Naive thymus-derived CD4-positive, alpha-beta T cell (primary cell): ENCODE measurements around the gene CDK6. TPM values are rescaled to one million over a fixed set of nuclear protein-coding genes. Genes with fewer than 3 reads are reported as not detected.
"Not testable (repeated sequence)": the region's sequence is repeated elsewhere in the genome, so short reads cannot be mapped to it uniquely, and the experiment has no call there.

ENCODE experiments used
- ATAC-seq: fragments of 150-1000 bp; cut with Tn5 transposase; 2 replicates; pipeline ENCODE4 v1.10.0; 2021; ENCODE audit warnings: mild to moderate bottlenecking, moderate library complexity
- CTCF ChIA-PET: fragments of 350-600 bp; sonication (Branson Sonifier 250); formaldehyde crosslinking; loops from one replicate; lab custom pipeline; 2021; ENCODE audit warnings: antibody characterized with exemption; lab: Charles Lee
- POLR2A ChIA-PET: fragments of 350-600 bp; sonication (Branson Sonifier 250); formaldehyde crosslinking; loops from one replicate; lab custom pipeline; 2021; ENCODE audit warnings: antibody characterized with exemption, inconsistent platforms; lab: Charles Lee
- DNase-seq, 9 donors: peaks; one replicate each; pipeline versions ENCODE4 v3.0.0 to v3.0.0-alpha.2; 2020 to 2022; ENCODE audit warnings: mixed read lengths in 1 of 9
- H3K27ac ChIP-seq: one replicate; pipeline ENCODE4 v1.7.0; 2013; ENCODE audit warnings: mild to moderate bottlenecking, low read depth, low read length, moderate library complexity
- H3K27me3 ChIP-seq, 2 donors: one replicate each; pipeline ENCODE4 v1.7.0; 2013; ENCODE audit warnings: low read length in 2 of 2, mild to moderate bottlenecking in 2 of 2, moderate library complexity in 2 of 2; ENCODE audit not compliant: control insufficient read depth in 2 of 2, insufficient read depth in 2 of 2
- H3K36me3 ChIP-seq, 3 experiments: 1 replicate in 2 of 3; 2 replicates in 1 of 3; pipeline ENCODE4 v1.7.0; 2013; ENCODE audit warnings: low read length in 3 of 3, mild to moderate bottlenecking in 3 of 3, moderate library complexity in 1 of 3; ENCODE audit not compliant: insufficient read depth in 3 of 3, control insufficient read depth in 2 of 3
- H3K4me1 ChIP-seq, 2 donors: one replicate each; pipeline ENCODE4 v1.7.0; 2013; ENCODE audit warnings: low read length in 2 of 2, mild to moderate bottlenecking in 2 of 2, moderate library complexity in 1 of 2; ENCODE audit not compliant: control insufficient read depth in 2 of 2, insufficient read depth in 2 of 2
- H3K4me3 ChIP-seq: 2 replicates; pipeline ENCODE4 v1.7.0; 2013; ENCODE audit warnings: mild to moderate bottlenecking, low read length
- H3K9me3 ChIP-seq, 3 experiments: 1 replicate in 2 of 3; 2 replicates in 1 of 3; pipeline ENCODE4 v1.7.0; 2013; ENCODE audit warnings: low read length in 3 of 3; ENCODE audit not compliant: control insufficient read depth in 2 of 3
- H3K27ac Mint-ChIP-seq, 9 donors: one replicate each; pipeline ENCODE4 v1.8.0; 2020 to 2022; ENCODE audit warnings: mixed read lengths in 9 of 9, mild to moderate bottlenecking in 8 of 9, moderate library complexity in 5 of 9, inconsistent platforms in 2 of 9
- H3K27me3 Mint-ChIP-seq, 5 donors: one replicate each; pipeline ENCODE4 v1.8.0; 2021 to 2022; ENCODE audit warnings: mixed read lengths in 5 of 5, mild to moderate bottlenecking in 1 of 5
- H3K36me3 Mint-ChIP-seq, 5 donors: one replicate each; pipeline ENCODE4 v1.8.0; 2020 to 2022; ENCODE audit warnings: mixed read lengths in 5 of 5, mild to moderate bottlenecking in 3 of 5, inconsistent platforms in 1 of 5
- H3K4me1 Mint-ChIP-seq, 7 donors: one replicate each; pipeline ENCODE4 v1.8.0; 2020 to 2022; ENCODE audit warnings: mixed read lengths in 7 of 7, mild to moderate bottlenecking in 3 of 7, inconsistent platforms in 1 of 7
- H3K4me3 Mint-ChIP-seq, 10 donors: one replicate each; pipeline ENCODE4 v1.8.0; 2020 to 2022; ENCODE audit warnings: mild to moderate bottlenecking in 10 of 10, mixed read lengths in 10 of 10, moderate library complexity in 6 of 10, inconsistent platforms in 2 of 10
- H3K9me3 Mint-ChIP-seq, 11 donors: one replicate each; pipeline ENCODE4 v1.8.0; 2020 to 2022; ENCODE audit warnings: mixed read lengths in 11 of 11, mild to moderate bottlenecking in 4 of 11, inconsistent platforms in 1 of 11, moderate library complexity in 1 of 11
- intact Hi-C, 2 donors: fragments of 100-400 bp; cut with micrococcal nuclease; formaldehyde crosslinking; loops; one replicate each; pipeline ENCODE4 v1.15.1; 2023
- polyA plus RNA-seq, 2 donors: library from polyadenylated mRNA; unstranded; fragments of 300-500 nt; fragmentation: Illumina TruSeq; gene quantifications; one replicate each; pipeline ENCODE4 v1.2.3, GENCODE V29; 2021
- total RNA-seq, 6 experiments: library from RNA in 5 of 6; stranded (reverse) in 5 of 6; gene quantifications; 1 replicate in 5 of 6; 2 replicates in 1 of 6; pipeline ENCODE4 v1.2.3 and lab custom pipeline; 2021 to 2026

CDK6 gene
- total and polyA plus RNA-seq, 7 experiments from 2014 or later: 15.8 to 156 (median 36.8) TPM

DNA sequence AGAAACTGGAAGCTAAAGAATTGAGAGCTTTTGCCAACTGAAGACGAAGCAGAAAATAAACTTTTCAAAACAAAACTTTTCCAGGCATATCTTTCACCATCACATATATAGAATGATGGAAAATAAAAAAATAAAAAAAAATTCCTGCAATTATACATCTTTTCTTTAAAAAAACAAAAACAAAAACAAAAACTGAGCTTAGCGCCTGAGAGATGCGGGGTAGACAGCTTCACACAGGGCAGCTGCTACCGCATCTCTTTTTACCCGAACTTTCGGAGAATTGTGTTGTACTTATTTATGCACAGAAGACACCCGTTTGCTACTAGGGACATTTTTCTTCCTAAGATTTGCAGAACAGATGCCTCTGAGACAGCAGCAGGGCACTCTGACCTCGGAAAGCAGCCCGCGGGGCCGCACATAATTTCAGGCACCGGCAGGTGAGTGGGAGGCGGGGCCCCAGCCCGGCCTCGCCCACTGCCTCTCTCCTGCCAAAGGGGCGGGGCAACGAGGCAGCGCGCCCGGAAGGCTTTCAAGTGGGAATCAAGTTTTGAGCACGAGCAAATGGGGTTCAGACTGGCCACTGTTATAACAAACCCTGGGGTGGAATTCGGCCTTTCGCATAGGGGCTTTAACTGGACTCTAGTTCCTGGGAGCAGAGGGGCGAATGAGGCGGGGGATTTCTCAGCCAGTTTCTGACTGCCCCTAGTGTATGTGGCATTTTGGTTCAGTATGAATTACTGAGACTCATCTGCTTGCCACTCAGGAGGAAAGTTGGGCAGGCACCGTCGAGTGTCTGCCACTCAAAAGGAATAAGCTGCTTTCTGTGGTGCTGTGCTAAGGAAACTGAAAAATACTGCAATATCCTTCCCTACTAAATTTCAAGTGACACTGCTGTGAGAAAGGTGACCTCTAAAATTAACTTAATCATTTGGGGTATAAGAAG, 227.7 kb downstream of the CDK6 start:
- H3K27ac ChIP-seq: no peak overlapping the region
- H3K9me3 ChIP-seq: no peaks in the 10 kb centered on the region
- ATAC-seq: no peak
- H3K36me3 Mint-ChIP-seq: peaks cover 0 to 14% (median 1%) of the 10 kb centered on the region in 5 donors
- no peak overlapping the region for H3K27ac Mint-ChIP-seq
- intact Hi-C loops: no loop called here
- ChIA-PET POLR2A (no interaction called here), CTCF (interaction anchor here (0.9 to 2.0 kb wide), 2 partner anchors 8 to 447 kb away, joined by 3 to 4 read pairs; no protein-coding TSS in a partner anchor)
- DNase-seq: no peak
- no peaks in the 10 kb centered on the region for H3K27me3 ChIP-seq
- H3K9me3 Mint-ChIP-seq: no peaks in the 10 kb centered on the region
- H3K4me3 ChIP-seq: no peak overlapping the region
- peaks cover 0 to 22% (median 8%) of the 10 kb centered on the region in 7 donors for H3K4me1 Mint-ChIP-seq
- H3K36me3 ChIP-seq: peaks cover 0 to 4% (median 0%) of the 10 kb centered on the region in 3 experiments
- no peaks in the 10 kb centered on the region for H3K27me3 Mint-ChIP-seq
- no peaks in the 10 kb centered on the region for H3K4me1 ChIP-seq
- H3K4me3 Mint-ChIP-seq: no peak overlapping the region

DNA sequence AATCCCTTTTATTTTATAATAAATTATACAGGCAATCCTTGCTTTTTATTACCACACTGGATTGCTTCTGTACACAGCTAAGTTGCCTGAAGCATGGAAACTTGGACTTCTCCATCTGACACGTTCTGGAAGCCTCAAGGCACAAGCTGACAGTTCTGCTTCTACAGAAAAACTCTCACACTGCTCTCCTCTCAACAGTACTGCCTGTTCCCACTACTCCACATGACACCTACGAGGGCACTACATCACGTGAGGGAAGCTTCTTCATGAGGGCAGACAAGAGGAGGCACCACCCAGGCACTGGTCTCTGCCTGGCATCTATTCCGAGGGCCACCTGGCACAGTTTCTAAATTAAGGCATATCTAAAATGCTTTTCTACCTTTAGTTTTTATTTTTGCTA, 229.4 kb downstream of the CDK6 start:
- Mint-ChIP-seq H3K27me3 (no peaks in the 10 kb centered on the region), H3K36me3 (peaks cover 0 to 5% (median 0%) of the 10 kb centered on the region in 5 donors), H3K9me3 (no peaks in the 10 kb centered on the region), H3K4me1 (peaks cover 0 to 10% (median 8%) of the 10 kb centered on the region in 7 donors), H3K4me3 (no peak overlapping the region), H3K27ac (peak overlapping the region in 1 of 9 donors; percentile 8)
- Histone ChIP-seq H3K36me3 (no peaks in the 10 kb centered on the region), H3K27me3 (no peaks in the 10 kb centered on the region), H3K27ac (no peak overlapping the region), H3K4me3 (no peak overlapping the region), H3K4me1 (no peaks in the 10 kb centered on the region), H3K9me3 (no peaks in the 10 kb centered on the region)
- ChIA-PET POLR2A (interaction anchor here (0.6 to 0.8 kb wide), 3 partner anchors 82 to 510 kb away, joined by 3 read pairs; no protein-coding TSS in a partner anchor), CTCF (interaction anchor here (1.4 kb wide), 1 partner anchor 16 kb away, joined by 4 read pairs; no protein-coding TSS in a partner anchor)
- DNase-seq (no peak), ATAC-seq (no peak)
- intact Hi-C loops: no loop called here

GRCh38 chr7:92604517-92604916, 231.9 kb downstream of the CDK6 start:
- POLR2A ChIA-PET, ATAC-seq, H3K9me3 ChIP-seq, H3K4me3 Mint-ChIP-seq, CTCF ChIA-PET, intact Hi-C loops, H3K27me3 ChIP-seq, H3K4me1 ChIP-seq, H3K4me1 Mint-ChIP-seq, H3K4me3 ChIP-seq, H3K27ac ChIP-seq, H3K36me3 ChIP-seq, H3K36me3 Mint-ChIP-seq, DNase-seq, H3K9me3 Mint-ChIP-seq, H3K27me3 Mint-ChIP-seq: not testable (repeated sequence)
- peak overlapping the region in 1 of 9 donors; percentile 47 for H3K27ac Mint-ChIP-seq

GRCh38 chr7:92603089-92603445, 233.3 kb downstream of the CDK6 start:
- POLR2A ChIA-PET: interaction anchor here (0.7 kb wide), 1 partner anchor 628 kb away, joined by 3 read pairs; no protein-coding TSS in a partner anchor
- peaks cover 0 to 2% (median 0%) of the 10 kb centered on the region in 7 donors for H3K4me1 Mint-ChIP-seq

DNA sequence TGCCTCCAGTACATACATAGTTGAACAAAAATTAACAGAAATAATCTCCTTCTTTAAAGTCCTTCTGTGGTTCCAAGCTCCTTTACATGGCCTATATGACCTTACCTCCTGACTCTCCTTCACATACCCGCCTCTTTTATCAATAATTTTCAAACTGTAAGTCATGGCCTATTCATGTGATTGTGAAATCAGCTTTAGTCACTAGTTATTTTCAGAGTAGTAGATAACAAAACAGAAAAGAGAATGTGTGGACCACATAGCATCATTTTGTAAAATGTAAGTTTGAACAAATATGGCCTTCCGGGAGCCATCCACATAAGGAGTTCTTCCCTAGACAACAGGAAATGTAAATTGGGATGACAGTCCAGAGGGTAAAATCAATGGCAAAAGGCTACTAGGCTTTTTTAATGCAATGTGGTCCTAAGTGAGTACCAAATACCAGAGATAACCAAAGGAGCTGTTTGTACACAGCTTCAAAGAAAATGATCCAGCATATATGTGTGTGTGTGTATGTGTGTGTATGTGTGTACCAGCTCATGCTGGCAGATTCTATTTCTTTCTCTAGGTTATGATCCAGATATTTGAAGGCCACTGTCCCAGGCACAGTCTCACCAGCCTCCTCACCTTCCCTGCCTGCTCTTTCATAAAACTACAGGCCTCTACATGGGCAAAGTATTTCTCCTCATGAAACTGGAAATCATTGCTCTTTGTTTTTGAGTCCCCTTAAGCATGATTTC, 233.9 kb downstream of the CDK6 start:
- CTCF ChIA-PET: interaction anchor here (1.1 kb wide), 1 partner anchor 9 kb away, joined by 4 read pairs; no protein-coding TSS in a partner anchor
- H3K9me3 ChIP-seq: no peaks in the 10 kb centered on the region
- no peak overlapping the region for H3K27ac ChIP-seq
- no peaks in the 10 kb centered on the region for H3K4me1 ChIP-seq
- Mint-ChIP-seq H3K36me3 (peaks cover 0 to 5% (median 0%) of the 10 kb centered on the region in 5 donors), H3K4me1 (peaks cover 0 to 2% (median 0%) of the 10 kb centered on the region in 7 donors), H3K9me3 (no peaks in the 10 kb centered on the region), H3K27me3 (no peaks in the 10 kb centered on the region), H3K4me3 (no peak overlapping the region), H3K27ac (peak overlapping the region in 1 of 9 donors; percentile 17)
- ATAC-seq (no peak), DNase-seq (no peak)
- H3K4me3 ChIP-seq: no peak overlapping the region
- no peaks in the 10 kb centered on the region for H3K27me3 ChIP-seq
- no peaks in the 10 kb centered on the region for H3K36me3 ChIP-seq
- POLR2A ChIA-PET: no interaction called here
- intact Hi-C loops: no loop called here

More at GRCh38 chr7:92603089-92603445, 233.3 kb downstream of the CDK6 start:
- no peaks in the 10 kb centered on the region for H3K36me3 ChIP-seq
- no peaks in the 10 kb centered on the region for H3K4me1 ChIP-seq
- H3K4me3 ChIP-seq: no peak overlapping the region
- no peaks in the 10 kb centered on the region for H3K9me3 ChIP-seq
- H3K27ac Mint-ChIP-seq: peak overlapping the region in 1 of 9 donors; percentile 41
- no peak overlapping the region for H3K27ac ChIP-seq
- no peaks in the 10 kb centered on the region for H3K9me3 Mint-ChIP-seq
- no peaks in the 10 kb centered on the region for H3K27me3 ChIP-seq
- peaks cover 0 to 5% (median 0%) of the 10 kb centered on the region in 5 donors for H3K36me3 Mint-ChIP-seq
- intact Hi-C loops: no loop called here
- ATAC-seq (peak; percentile 12), DNase-seq (no peak)
- H3K4me3 Mint-ChIP-seq: no peak overlapping the region
- no peaks in the 10 kb centered on the region for H3K27me3 Mint-ChIP-seq
- CTCF ChIA-PET: interaction anchor here (1.1 kb wide), 1 partner anchor 10 kb away, joined by 4 read pairs; no protein-coding TSS in a partner anchor

GRCh38 chr7:92598310-92598981, 237.9 kb downstream of the CDK6 start:
- no peaks in the 10 kb centered on the region for H3K36me3 Mint-ChIP-seq
- DNase-seq (no peak), ATAC-seq (no peak)
- no peaks in the 10 kb centered on the region for H3K9me3 ChIP-seq
- no peaks in the 10 kb centered on the region for H3K36me3 ChIP-seq
- CTCF ChIA-PET: interaction anchor here (1.2 kb wide), 1 partner anchor 23 kb away, joined by 3 read pairs; no protein-coding TSS in a partner anchor
- peaks cover 0 to 2% (median 0%) of the 10 kb centered on the region in 5 donors for H3K27me3 Mint-ChIP-seq
- intact Hi-C loops: no loop called here
- H3K27ac Mint-ChIP-seq: no peak overlapping the region
- H3K4me1 Mint-ChIP-seq: peaks cover 0 to 2% (median 0%) of the 10 kb centered on the region in 7 donors
- no peaks in the 10 kb centered on the region for H3K27me3 ChIP-seq
- no peak overlapping the region for H3K4me3 Mint-ChIP-seq
- POLR2A ChIA-PET: interaction anchor here (2.0 to 2.1 kb wide), 2 partner anchors 8 to 151 kb away, joined by 5 read pairs; partner anchors contain the start of genes FAM133B and GATAD1
- H3K27ac ChIP-seq: no peak overlapping the region
- no peaks in the 10 kb centered on the region for H3K9me3 Mint-ChIP-seq
- H3K4me3 ChIP-seq: no peak overlapping the region
- H3K4me1 ChIP-seq: no peaks in the 10 kb centered on the region
